22Rv1 (cell line): ENCODE data around the gene TGFBR2.

Experiments used
- CTCF ChIP-seq: fragments of 450-650 bp; IDR thresholded peaks from 2 replicates; pipeline ENCODE4 v1.5.1; 2017; ENCODE audit warnings: mild to moderate bottlenecking
- ZFX ChIP-seq: fragments of 450-650 bp; IDR thresholded peaks from 2 replicates; pipeline ENCODE4 v1.6.1; 2017; ENCODE audit warnings: antibody characterized with exemption, borderline replicate concordance

GRCh38 chr3:30729936-30730335 is 123.5 kb downstream of the TGFBR2 start:
- TF ChIP-seq CTCF (no peak), ZFX (no peak)
